ENCODE results near the gene MCRIP2.

MCRIP2 gene

GRCh38 chr16:643050-643368 lies 1.4 kb downstream of the MCRIP2 start:
- ChIA-PET POLR2A (ENCODE audit: low non-redundant PET) (interaction anchor here (0.8 kb wide), 1 partner anchor 56 kb away, joined by 3 read pairs; no protein-coding TSS in a partner anchor), CTCF (interaction anchor here (0.5 to 1.2 kb wide), 3 partner anchors 21 to 87 kb away, joined by 3 to 13 read pairs (median 8); no protein-coding TSS in a partner anchor)
- no peak for TF ChIP-seq CTCF (conservative IDR thresholded peaks at IDR 0.05; ENCODE audit: low read depth)
- no peak for DNase-seq (ENCODE audit: low spot score)
- peak overlapping the region; percentile 89 for H3K27ac ChIP-seq

- DNase-seq (ENCODE audit: low spot score) = no peak
- ChIA-PET CTCF (interaction anchor here (0.7 kb wide), 1 partner anchor 63 kb away, joined by 7 read pairs; no protein-coding TSS in a partner anchor), POLR2A (ENCODE audit: low non-redundant PET) (no interaction called here)
- TF ChIP-seq CTCF (conservative IDR thresholded peaks at IDR 0.05; ENCODE audit: low read depth) = no peak
- peak overlapping the region; percentile 89 for H3K27ac ChIP-seq
Observed at GRCh38 chr16:644556-644955, 2.9 kb downstream of the MCRIP2 start.

- CTCF ChIA-PET = no interaction called here
- H3K27ac ChIP-seq = peak overlapping the region; percentile 89
- TF ChIP-seq CTCF (conservative IDR thresholded peaks at IDR 0.05; ENCODE audit: low read depth) = no peak
- POLR2A ChIA-PET (ENCODE audit: low non-redundant PET) = no interaction called here
- no peak for DNase-seq (ENCODE audit: low spot score)
Observed at GRCh38 chr16:645852-646678, 4.4 kb downstream of the MCRIP2 start.

GRCh38 chr16:646679-647172 lies 5.1 kb downstream of the MCRIP2 start:
- TF ChIP-seq CTCF (conservative IDR thresholded peaks at IDR 0.05; ENCODE audit: low read depth) = no peak
- ChIA-PET CTCF (interaction anchor here (1.8 kb wide), 1 partner anchor 10 kb away, joined by 10 read pairs; no protein-coding TSS in a partner anchor), POLR2A (ENCODE audit: low non-redundant PET) (no interaction called here)
- peak overlapping the region; percentile 89 for H3K27ac ChIP-seq
- no peak for DNase-seq (ENCODE audit: low spot score)

GRCh38 chr16:647173-647902 lies 5.7 kb downstream of the MCRIP2 start:
- DNase-seq (ENCODE audit: low spot score) = no peak
- peak overlapping the region; percentile 89 for H3K27ac ChIP-seq
- TF ChIP-seq CTCF (conservative IDR thresholded peaks at IDR 0.05; ENCODE audit: low read depth) = no peak
- POLR2A ChIA-PET (ENCODE audit: low non-redundant PET) = no interaction called here
- CTCF ChIA-PET = interaction anchor here (0.6 to 1.8 kb wide), 10 partner anchors 10 to 148 kb away, joined by 3 to 10 read pairs (median 4); partner anchors contain the start of gene WDR24

GRCh38 chr16:648071-648780 lies 6.6 kb downstream of the MCRIP2 start:
- peak; percentile 41 for DNase-seq (ENCODE audit: low spot score)
- CTCF ChIA-PET = interaction anchor here (0.6 to 1.8 kb wide), 15 partner anchors 9 to 148 kb away, joined by 3 to 10 read pairs (median 4); partner anchors contain the start of gene WDR24
- POLR2A ChIA-PET (ENCODE audit: low non-redundant PET) = no interaction called here
- TF ChIP-seq CTCF (conservative IDR thresholded peaks at IDR 0.05; ENCODE audit: low read depth) = peak; percentile 79
- peak overlapping the region; percentile 89 for H3K27ac ChIP-seq
